ENCODE results near the gene SH3D19. TPM values are rescaled to one million over a fixed set of nuclear protein-coding genes. Genes with fewer than 3 reads are reported as not detected.
"Not testable (repeated sequence)": the region's sequence is repeated elsewhere in the genome, so short reads cannot be mapped to it uniquely, and the experiment has no call there.

Gene SH3D19
- total RNA-seq, 1 donor from 2014 or later: not detected

GRCh38 chr4:151287409-151287808 lies 38.0 kb downstream of the SH3D19 start:
- H3K4me3 Mint-ChIP-seq: no peak overlapping the region
- H3K9me3 Mint-ChIP-seq: peaks cover 6% of the 10 kb centered on the region
- no peak overlapping the region for H3K27ac Mint-ChIP-seq
- H3K36me3 Mint-ChIP-seq (ENCODE audit: low read depth): no peaks in the 10 kb centered on the region
- H3K27me3 Mint-ChIP-seq (ENCODE audit: insufficient read depth): peaks cover 2% of the 10 kb centered on the region
- no peaks in the 10 kb centered on the region for H3K4me1 Mint-ChIP-seq (ENCODE audit: low read depth)
- intact Hi-C loops (cut with micrococcal nuclease): no loop called here
- DNase-seq (ENCODE audit: low spot score): no peak

GRCh38 chr4:151284534-151285245 lies 40.7 kb downstream of the SH3D19 start:
- no peak for DNase-seq (ENCODE audit: low spot score)
- H3K9me3 Mint-ChIP-seq: peaks cover 6% of the 10 kb centered on the region
- no peaks in the 10 kb centered on the region for H3K4me1 Mint-ChIP-seq (ENCODE audit: low read depth)
- H3K4me3 Mint-ChIP-seq: no peak overlapping the region
- no peak overlapping the region for H3K27ac Mint-ChIP-seq
- H3K36me3 Mint-ChIP-seq (ENCODE audit: low read depth): no peaks in the 10 kb centered on the region
- intact Hi-C loops (cut with micrococcal nuclease): no loop called here
- peaks cover 6% of the 10 kb centered on the region for H3K27me3 Mint-ChIP-seq (ENCODE audit: insufficient read depth)

DNA sequence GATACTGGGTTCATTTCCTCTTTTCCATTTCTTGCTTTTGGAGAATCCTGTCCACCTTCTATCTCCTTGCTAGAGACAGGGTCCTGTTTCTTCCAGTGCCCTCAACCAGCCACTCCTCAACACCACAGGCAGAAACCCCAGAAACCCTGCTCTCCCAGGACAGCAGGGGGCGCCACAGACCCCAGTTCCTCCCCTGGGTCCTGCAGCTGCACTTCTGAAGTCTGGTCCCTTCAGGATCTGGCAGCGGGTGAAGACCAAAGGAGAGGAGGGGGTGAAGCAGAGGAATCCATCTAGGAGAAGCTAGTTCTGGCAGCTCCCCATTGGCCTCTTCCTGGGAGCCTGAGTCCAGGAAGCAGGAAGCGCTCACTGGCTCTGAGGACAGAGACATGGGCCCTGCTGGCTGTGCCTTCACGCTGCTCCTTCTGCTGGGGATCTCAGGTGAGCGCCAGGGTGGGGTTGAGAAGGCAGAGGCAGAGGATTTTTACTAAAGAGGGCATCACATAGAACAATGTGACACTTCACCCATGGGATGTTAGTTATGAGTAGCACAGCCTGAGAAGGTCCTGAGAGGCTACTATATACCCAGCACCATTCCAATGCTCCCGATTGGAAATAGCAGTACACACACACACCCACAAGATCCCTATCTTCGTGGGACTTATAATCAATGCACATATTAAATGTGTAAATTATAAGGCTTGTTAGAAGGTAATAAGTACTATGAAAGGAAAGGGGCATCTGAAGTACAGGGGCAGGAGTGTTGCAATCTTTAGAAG lies 48.4 kb downstream of the SH3D19 start, which contains the start of gene PRSS48:
Gene PRSS48 (plus strand): TSS at position 375 of the 776 bp plus-strand sequence. CDS start 12 bp downstream, at position 387.
- H3K4me3 Mint-ChIP-seq: no peak within 1 kb of the TSS
- H3K27ac Mint-ChIP-seq: no peak within 1 kb of the TSS
- H3K9me3 Mint-ChIP-seq: no peaks in the 10 kb centered on the region
- H3K4me1 Mint-ChIP-seq (ENCODE audit: low read depth): no peaks in the 10 kb centered on the region
- no peaks in the 10 kb centered on the region for H3K36me3 Mint-ChIP-seq (ENCODE audit: low read depth)
- intact Hi-C loops (cut with micrococcal nuclease): no loop called here
- peak; percentile 22 for DNase-seq (ENCODE audit: low spot score)
- peaks cover 9% of the 10 kb centered on the region for H3K27me3 Mint-ChIP-seq (ENCODE audit: insufficient read depth)

DNA sequence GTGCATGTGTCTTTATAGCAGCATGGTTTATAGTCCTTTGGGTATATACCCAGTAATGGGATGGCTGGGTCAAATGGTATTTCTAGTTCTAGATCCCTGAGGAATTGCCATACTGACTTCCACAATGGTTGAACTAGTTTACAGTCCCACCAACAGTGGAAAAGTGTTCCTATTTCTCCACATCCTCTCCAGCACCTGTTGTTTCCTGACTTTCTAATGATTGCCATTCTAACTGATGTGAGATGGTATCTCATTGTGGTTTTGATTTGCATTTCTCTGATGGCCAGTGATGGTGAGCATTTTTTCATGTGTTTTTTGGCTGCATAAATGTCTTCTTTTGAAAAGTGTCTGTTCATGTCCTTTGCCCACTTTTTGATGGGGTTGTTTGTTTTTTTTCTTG lies 56.5 kb downstream of the SH3D19 start:
- H3K27ac Mint-ChIP-seq; H3K9me3 Mint-ChIP-seq; intact Hi-C loops (cut with micrococcal nuclease); DNase-seq (ENCODE audit: low spot score); H3K27me3 Mint-ChIP-seq (ENCODE audit: insufficient read depth); H3K36me3 Mint-ChIP-seq (ENCODE audit: low read depth); H3K4me3 Mint-ChIP-seq; H3K4me1 Mint-ChIP-seq (ENCODE audit: low read depth): not testable (repeated sequence)

DNA sequence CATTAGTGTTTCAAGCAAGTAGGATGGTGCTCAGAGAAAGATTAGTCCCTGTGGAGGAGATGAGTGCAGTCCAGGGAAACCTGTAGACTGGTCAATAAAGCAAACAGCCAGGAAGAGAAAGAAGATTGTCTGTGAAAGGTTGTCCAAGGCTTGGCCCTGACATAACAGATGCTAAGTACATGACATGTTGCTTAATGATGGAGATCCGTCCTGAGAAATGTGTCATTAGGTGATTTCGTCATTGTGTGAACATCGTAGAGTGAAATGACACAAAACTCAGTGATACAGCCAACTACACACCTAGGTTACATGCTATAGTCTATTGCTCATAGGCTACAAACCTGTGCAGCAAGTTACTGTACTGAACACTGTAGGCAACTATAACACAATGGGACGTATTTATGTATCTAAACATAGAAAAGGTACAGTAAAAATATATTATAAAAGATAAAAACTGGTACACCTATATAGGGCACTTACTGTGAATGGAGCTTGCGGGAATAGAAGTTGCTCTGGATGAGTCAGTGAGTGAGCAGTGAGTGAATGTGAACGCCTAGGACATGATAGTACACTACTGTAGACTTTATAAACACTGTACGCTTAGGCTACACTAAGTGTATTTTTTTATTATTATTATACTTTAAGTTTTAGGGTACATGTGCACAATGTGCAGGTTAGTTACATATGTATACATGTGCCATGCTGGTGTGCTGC lies 57.4 kb downstream of the SH3D19 start:
- DNase-seq (ENCODE audit: low spot score): no peak
- Mint-ChIP-seq H3K4me3 (no peak overlapping the region), H3K36me3 (ENCODE audit: low read depth) (no peaks in the 10 kb centered on the region), H3K9me3 (no peaks in the 10 kb centered on the region), H3K27me3 (ENCODE audit: insufficient read depth) (peaks cover 4% of the 10 kb centered on the region), H3K4me1 (ENCODE audit: low read depth) (no peaks in the 10 kb centered on the region), H3K27ac (no peak overlapping the region)
- intact Hi-C loops (cut with micrococcal nuclease): no loop called here

GRCh38 chr4:151267104-151267503 lies 58.3 kb downstream of the SH3D19 start:
- H3K36me3 Mint-ChIP-seq (ENCODE audit: low read depth): no peaks in the 10 kb centered on the region
- H3K27me3 Mint-ChIP-seq (ENCODE audit: insufficient read depth): peaks cover 8% of the 10 kb centered on the region
- no peaks in the 10 kb centered on the region for H3K9me3 Mint-ChIP-seq
- no peaks in the 10 kb centered on the region for H3K4me1 Mint-ChIP-seq (ENCODE audit: low read depth)
- intact Hi-C loops (cut with micrococcal nuclease): no loop called here
- no peak overlapping the region for H3K27ac Mint-ChIP-seq
- no peak overlapping the region for H3K4me3 Mint-ChIP-seq
- no peak for DNase-seq (ENCODE audit: low spot score)

- Mint-ChIP-seq H3K4me1 (ENCODE audit: low read depth) (no peaks in the 10 kb centered on the region), H3K36me3 (ENCODE audit: low read depth) (no peaks in the 10 kb centered on the region), H3K27me3 (ENCODE audit: insufficient read depth) (peaks cover 8% of the 10 kb centered on the region), H3K9me3 (no peaks in the 10 kb centered on the region), H3K4me3 (no peak overlapping the region), H3K27ac (no peak overlapping the region)
- intact Hi-C loops (cut with micrococcal nuclease): no loop called here
- DNase-seq (ENCODE audit: low spot score): no peak
These were observed 58.9 kb downstream of the SH3D19 start for GRCh38 chr4:151266497-151266896.

DNA sequence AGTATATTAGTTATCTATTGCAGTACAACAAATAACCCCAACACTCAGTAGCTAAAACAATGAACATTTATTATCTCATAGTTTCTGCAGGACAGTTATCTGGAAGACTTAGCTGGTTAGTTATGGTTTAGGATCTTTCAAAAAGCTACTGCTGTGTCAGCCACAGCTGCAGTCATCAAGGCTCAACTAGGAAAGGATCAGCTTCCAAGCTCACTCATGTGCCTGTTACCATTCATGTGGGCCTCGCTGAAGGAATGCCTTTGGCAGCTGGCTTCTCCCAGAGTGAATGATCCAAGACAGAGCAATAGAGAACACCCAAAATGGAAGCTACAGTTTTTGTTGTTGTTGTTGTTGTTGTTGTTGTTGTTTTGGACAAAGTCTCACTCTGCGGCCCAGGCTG lies 62.0 kb downstream of the SH3D19 start:
- Mint-ChIP-seq H3K36me3 (ENCODE audit: low read depth) (no peaks in the 10 kb centered on the region), H3K27me3 (ENCODE audit: insufficient read depth) (peaks cover 8% of the 10 kb centered on the region)
- intact Hi-C loops (cut with micrococcal nuclease): no loop called here

DNA sequence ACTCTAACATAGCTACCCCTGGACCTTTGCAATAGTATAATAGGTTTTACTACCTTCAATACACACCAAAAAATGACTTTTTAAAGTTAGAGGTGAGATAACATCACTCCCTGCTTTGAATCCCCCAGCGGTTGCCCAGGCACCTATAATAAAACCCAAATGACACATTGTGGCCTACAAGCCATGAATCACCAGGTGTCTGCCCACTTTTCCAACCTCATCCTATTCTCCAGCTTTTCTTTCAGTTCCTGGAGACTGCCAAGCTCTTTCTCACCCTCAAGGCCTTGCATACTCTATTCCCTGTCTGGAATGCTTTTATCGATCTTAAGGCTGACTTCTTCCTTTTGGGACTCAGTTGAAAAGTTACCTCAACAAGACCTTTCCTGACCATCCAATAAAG lies 64.9 kb downstream of the SH3D19 start:
- Mint-ChIP-seq H3K36me3 (ENCODE audit: low read depth) (no peaks in the 10 kb centered on the region), H3K4me1 (ENCODE audit: low read depth) (no peaks in the 10 kb centered on the region), H3K9me3 (no peaks in the 10 kb centered on the region), H3K4me3 (no peak overlapping the region), H3K27me3 (ENCODE audit: insufficient read depth) (peaks cover 3% of the 10 kb centered on the region), H3K27ac (no peak overlapping the region)
- DNase-seq (ENCODE audit: low spot score): no peak
- intact Hi-C loops (cut with micrococcal nuclease): no loop called here

More for the DNA sequence above, 62.0 kb downstream of the SH3D19 start:
- Mint-ChIP-seq H3K27ac (no peak overlapping the region), H3K9me3 (no peaks in the 10 kb centered on the region), H3K4me3 (no peak overlapping the region), H3K4me1 (ENCODE audit: low read depth) (no peaks in the 10 kb centered on the region)
- DNase-seq (ENCODE audit: low spot score): no peak

DNA sequence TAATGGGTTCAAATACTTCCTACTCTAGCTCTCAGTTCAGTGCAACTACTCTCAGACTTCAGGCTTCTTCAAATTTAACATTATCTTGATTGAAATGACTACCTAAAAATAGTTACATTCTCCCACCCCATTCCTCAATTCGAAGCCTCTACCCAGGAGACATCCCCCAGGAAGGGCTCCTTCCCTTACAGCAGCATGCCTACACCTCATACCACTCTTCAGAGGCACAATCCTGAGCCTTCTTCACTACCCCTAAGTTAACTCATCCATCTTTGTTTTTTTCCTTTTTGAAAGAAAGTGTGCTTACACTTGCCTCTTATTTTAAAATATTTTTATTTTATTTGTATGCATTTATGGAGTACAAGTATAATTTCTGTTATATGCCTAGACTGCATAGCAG lies 65.7 kb downstream of the SH3D19 start:
- H3K36me3 Mint-ChIP-seq (ENCODE audit: low read depth): no peaks in the 10 kb centered on the region
- no peak for DNase-seq (ENCODE audit: low spot score)
- peaks cover 3% of the 10 kb centered on the region for H3K27me3 Mint-ChIP-seq (ENCODE audit: insufficient read depth)
- intact Hi-C loops (cut with micrococcal nuclease): no loop called here
- no peak overlapping the region for H3K27ac Mint-ChIP-seq
- H3K9me3 Mint-ChIP-seq: no peaks in the 10 kb centered on the region
- H3K4me3 Mint-ChIP-seq: no peak overlapping the region
- no peaks in the 10 kb centered on the region for H3K4me1 Mint-ChIP-seq (ENCODE audit: low read depth)

DNA sequence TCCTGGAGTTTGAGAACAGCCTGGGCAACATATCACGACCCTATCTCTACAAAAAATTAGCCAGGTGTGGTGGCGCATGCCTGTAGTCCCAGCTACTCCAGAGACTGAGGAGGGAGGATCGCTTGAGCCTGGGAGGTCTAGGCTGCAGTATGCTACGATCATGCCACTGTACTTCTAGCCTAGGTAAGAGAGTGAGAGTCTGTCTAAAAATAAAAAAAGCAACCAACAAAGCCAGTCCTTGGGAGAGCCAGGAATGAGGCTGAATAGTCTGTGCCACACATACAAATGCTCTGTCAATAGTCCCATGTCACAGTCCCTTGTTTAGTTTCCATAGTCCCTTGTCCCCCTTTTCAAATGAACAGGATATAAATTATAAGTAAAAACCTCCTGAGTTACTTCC lies 67.7 kb downstream of the SH3D19 start:
- DNase-seq (ENCODE audit: low spot score): no peak

DNA sequence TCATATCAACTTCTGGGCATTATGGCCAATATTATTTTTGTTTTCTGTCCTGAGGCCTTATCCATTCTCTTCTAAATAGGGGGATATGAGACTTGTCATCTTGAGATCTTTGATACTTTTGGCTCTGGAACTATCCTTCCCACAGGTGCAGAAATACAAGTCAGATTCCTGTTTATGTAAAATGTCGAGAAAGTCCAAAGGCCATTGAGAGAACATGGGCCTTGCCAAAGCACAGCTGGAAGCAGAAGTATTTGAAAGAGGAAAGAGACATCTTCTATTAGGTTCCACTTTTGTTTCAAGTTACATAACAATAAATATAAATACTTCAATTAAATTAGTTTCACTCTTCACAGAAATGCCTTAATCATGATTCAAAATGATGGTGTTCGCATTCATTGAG lies 69.3 kb downstream of the SH3D19 start:
- intact Hi-C loops (cut with micrococcal nuclease): no loop called here
- H3K27me3 Mint-ChIP-seq (ENCODE audit: insufficient read depth): no peaks in the 10 kb centered on the region
- H3K4me1 Mint-ChIP-seq (ENCODE audit: low read depth): no peaks in the 10 kb centered on the region
- no peaks in the 10 kb centered on the region for H3K36me3 Mint-ChIP-seq (ENCODE audit: low read depth)
- no peak overlapping the region for H3K4me3 Mint-ChIP-seq
- H3K9me3 Mint-ChIP-seq: no peaks in the 10 kb centered on the region
- no peak overlapping the region for H3K27ac Mint-ChIP-seq
- DNase-seq (ENCODE audit: low spot score): no peak

More for the DNA sequence above, 67.7 kb downstream of the SH3D19 start:
- H3K27ac Mint-ChIP-seq: no peak overlapping the region
- peaks cover 3% of the 10 kb centered on the region for H3K27me3 Mint-ChIP-seq (ENCODE audit: insufficient read depth)
- no peak overlapping the region for H3K4me3 Mint-ChIP-seq
- H3K36me3 Mint-ChIP-seq (ENCODE audit: low read depth): no peaks in the 10 kb centered on the region
- no peaks in the 10 kb centered on the region for H3K4me1 Mint-ChIP-seq (ENCODE audit: low read depth)
- H3K9me3 Mint-ChIP-seq: no peaks in the 10 kb centered on the region
- intact Hi-C loops (cut with micrococcal nuclease): no loop called here

- intact Hi-C loops (cut with micrococcal nuclease); H3K27ac Mint-ChIP-seq; H3K4me1 Mint-ChIP-seq (ENCODE audit: low read depth); H3K4me3 Mint-ChIP-seq; H3K9me3 Mint-ChIP-seq; H3K36me3 Mint-ChIP-seq (ENCODE audit: low read depth); H3K27me3 Mint-ChIP-seq (ENCODE audit: insufficient read depth); DNase-seq (ENCODE audit: low spot score): not testable (repeated sequence)
These were observed 69.7 kb downstream of the SH3D19 start for GRCh38 chr4:151255680-151256079.
